ENCODE data around the gene SSU72.

The SSU72 gene

DNA sequence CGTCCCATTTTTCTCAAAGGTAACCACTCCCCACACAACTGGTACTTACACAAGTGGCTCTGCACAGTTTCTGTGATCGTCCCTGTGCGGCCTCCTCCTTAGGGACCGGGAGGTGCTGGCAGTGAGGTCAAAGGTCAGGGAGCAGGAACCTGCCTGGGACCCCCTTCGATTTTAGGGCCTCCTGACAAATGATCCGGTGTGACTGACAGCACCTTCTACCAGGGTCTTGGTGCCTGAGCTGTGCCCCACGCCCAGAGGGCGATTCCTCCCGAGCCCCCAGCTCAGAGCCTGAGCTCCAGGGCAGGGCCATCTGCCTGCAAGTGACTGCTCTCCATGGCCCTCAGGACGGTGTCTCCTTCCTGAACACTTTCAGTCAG, 22.4 kb downstream of the SSU72 start:
- no peaks in the 10 kb centered on the region for H3K4me1 ChIP-seq (ENCODE audit: control insufficient read depth, low read depth, low read length)
- no peak overlapping the region for H3K27ac ChIP-seq (ENCODE audit: low read length)
- no peaks in the 10 kb centered on the region for H3K27me3 ChIP-seq (ENCODE audit: control insufficient read depth, insufficient read depth, low read length)
- no peak overlapping the region for H3K4me3 ChIP-seq (ENCODE audit: low read length)
- no peaks in the 10 kb centered on the region for H3K36me3 ChIP-seq (ENCODE audit: control insufficient read depth, low read depth, low read length)
- no peak overlapping the region for H3K9ac ChIP-seq (ENCODE audit: low read length)
- no peaks in the 10 kb centered on the region for H3K9me3 ChIP-seq (ENCODE audit: control insufficient read depth, low read depth, low read length)

DNA sequence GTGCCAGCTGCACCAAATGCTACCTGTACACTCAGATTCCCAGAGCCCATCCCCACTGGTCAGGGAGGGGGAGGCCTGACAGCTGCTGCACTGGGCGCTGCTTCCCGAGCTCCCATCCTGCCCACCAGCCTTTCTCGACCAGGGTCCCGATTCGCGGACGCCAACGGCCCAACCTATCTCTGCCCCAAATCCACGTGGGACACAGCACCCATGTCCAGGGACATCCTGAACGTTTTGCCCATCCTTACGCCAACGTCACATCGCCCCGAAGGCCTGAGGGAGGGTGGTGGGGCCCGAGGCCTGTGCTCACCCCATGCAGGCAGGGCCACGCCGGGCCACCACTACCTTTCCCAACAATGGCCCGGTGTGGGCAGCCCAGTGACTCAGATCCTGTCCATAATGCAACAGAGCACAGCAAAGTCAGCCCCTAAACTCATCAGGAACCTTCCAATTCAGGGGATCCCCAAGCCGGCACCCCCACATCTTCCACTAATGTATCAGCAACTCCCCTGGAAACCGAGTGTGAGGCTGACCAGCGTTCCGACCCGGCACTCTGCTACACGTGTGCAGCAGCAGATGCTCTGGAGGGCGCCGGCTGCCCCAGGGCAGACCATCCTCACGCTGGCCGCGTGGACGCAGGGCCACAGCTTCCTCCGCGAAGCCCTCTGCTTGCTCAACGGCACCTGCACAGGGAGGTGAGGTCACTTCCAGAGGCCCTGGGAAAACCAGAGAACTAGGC, 23.0 kb downstream of the SSU72 start:
- Histone ChIP-seq H3K4me3 (ENCODE audit: low read length) (no peak overlapping the region), H3K27ac (ENCODE audit: low read length) (peak overlapping the region; percentile 24), H3K9me3 (ENCODE audit: control insufficient read depth, low read depth, low read length) (no peaks in the 10 kb centered on the region), H3K9ac (ENCODE audit: low read length) (no peak overlapping the region), H3K4me1 (ENCODE audit: control insufficient read depth, low read depth, low read length) (no peaks in the 10 kb centered on the region), H3K36me3 (ENCODE audit: control insufficient read depth, low read depth, low read length) (no peaks in the 10 kb centered on the region), H3K27me3 (ENCODE audit: control insufficient read depth, insufficient read depth, low read length) (no peaks in the 10 kb centered on the region)

DNA sequence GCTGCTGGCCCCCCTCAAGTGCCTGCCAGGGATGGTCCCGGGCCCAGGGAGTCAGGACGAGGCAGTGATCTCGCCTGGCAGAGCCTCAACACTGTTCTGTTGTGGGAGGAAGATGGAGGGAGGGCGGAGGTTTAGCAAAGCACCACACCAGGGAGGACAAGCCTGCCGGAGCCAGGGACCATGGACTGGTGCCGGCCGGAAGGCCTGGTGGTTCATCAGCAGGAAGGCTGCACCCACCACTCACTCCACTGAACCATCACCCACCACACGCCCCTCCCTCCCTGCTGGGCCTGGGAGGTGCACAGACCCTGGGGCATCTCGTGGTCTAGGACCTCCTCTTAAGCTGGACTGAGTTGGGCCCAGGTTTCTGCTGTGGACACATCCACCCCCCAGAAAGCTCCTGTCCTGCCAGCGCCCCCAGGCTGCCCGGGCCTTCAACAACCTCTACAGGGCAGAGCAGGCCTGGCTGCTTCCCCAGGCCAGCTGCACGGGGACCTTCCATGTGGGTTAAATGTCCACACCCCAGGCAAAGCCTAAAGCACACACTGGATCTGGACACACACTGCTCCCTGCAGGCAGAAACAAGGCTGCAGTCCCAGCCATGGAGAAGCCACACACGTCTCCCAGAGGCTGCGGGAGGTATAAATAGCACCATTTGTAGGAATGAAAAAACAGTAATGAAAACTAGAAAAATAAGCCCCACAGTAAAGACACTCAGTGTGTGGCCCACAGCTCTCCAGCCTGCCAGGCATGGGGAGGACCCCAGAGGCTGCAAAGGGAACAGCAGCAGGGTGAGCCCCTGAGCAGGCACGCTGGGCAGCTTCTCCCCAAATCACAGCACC, 23.9 kb downstream of the SSU72 start:
- H3K27me3 ChIP-seq (ENCODE audit: control insufficient read depth, insufficient read depth, low read length), result no peaks in the 10 kb centered on the region
- H3K27ac ChIP-seq (ENCODE audit: low read length), result no peak overlapping the region
- no peak overlapping the region for H3K9ac ChIP-seq (ENCODE audit: low read length)
- H3K36me3 ChIP-seq (ENCODE audit: control insufficient read depth, low read depth, low read length), result no peaks in the 10 kb centered on the region
- H3K4me1 ChIP-seq (ENCODE audit: control insufficient read depth, low read depth, low read length), result no peaks in the 10 kb centered on the region
- no peaks in the 10 kb centered on the region for H3K9me3 ChIP-seq (ENCODE audit: control insufficient read depth, low read depth, low read length)
- no peak overlapping the region for H3K4me3 ChIP-seq (ENCODE audit: low read length)

DNA sequence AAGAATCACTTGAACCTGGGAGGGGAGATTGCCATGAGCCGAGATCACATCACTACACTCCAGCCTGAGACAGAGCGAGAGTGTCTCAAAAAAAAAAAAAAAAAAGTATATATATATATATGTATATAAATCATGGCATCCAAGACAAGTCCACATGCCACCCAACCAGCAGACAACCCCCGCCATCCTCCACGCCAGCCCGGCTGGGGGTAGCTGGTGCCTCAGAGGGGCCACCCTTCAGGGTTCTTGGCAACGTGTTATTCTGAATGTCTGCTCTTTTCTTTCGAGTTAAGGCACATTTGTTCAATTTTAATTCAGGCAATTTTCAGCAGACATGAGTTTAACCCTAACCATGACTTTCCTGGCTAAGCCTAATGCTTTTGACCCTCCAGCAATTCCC, 24.6 kb downstream of the SSU72 start:
- Histone ChIP-seq H3K9ac (ENCODE audit: low read length) (no peak overlapping the region), H3K27me3 (ENCODE audit: control insufficient read depth, insufficient read depth, low read length) (no peaks in the 10 kb centered on the region), H3K4me1 (ENCODE audit: control insufficient read depth, low read depth, low read length) (no peaks in the 10 kb centered on the region), H3K9me3 (ENCODE audit: control insufficient read depth, low read depth, low read length) (no peaks in the 10 kb centered on the region), H3K27ac (ENCODE audit: low read length) (no peak overlapping the region), H3K36me3 (ENCODE audit: control insufficient read depth, low read depth, low read length) (no peaks in the 10 kb centered on the region), H3K4me3 (ENCODE audit: low read length) (no peak overlapping the region)

GRCh38 chr1:1548591-1548990, 26.1 kb downstream of the SSU72 start:
- Histone ChIP-seq H3K36me3 (ENCODE audit: control insufficient read depth, low read depth, low read length) (no peaks in the 10 kb centered on the region), H3K4me1 (ENCODE audit: control insufficient read depth, low read depth, low read length) (no peaks in the 10 kb centered on the region), H3K9ac (ENCODE audit: low read length) (no peak overlapping the region), H3K4me3 (ENCODE audit: low read length) (no peak overlapping the region), H3K27me3 (ENCODE audit: control insufficient read depth, insufficient read depth, low read length) (no peaks in the 10 kb centered on the region), H3K27ac (ENCODE audit: low read length) (no peak overlapping the region), H3K9me3 (ENCODE audit: control insufficient read depth, low read depth, low read length) (no peaks in the 10 kb centered on the region)

GRCh38 chr1:1547476-1547875, 27.2 kb downstream of the SSU72 start:
- Histone ChIP-seq H3K27me3 (ENCODE audit: control insufficient read depth, insufficient read depth, low read length) (no peaks in the 10 kb centered on the region), H3K4me3 (ENCODE audit: low read length) (no peak overlapping the region), H3K4me1 (ENCODE audit: control insufficient read depth, low read depth, low read length) (no peaks in the 10 kb centered on the region), H3K27ac (ENCODE audit: low read length) (no peak overlapping the region), H3K36me3 (ENCODE audit: control insufficient read depth, low read depth, low read length) (peaks cover 4% of the 10 kb centered on the region), H3K9ac (ENCODE audit: low read length) (no peak overlapping the region), H3K9me3 (ENCODE audit: control insufficient read depth, low read depth, low read length) (no peaks in the 10 kb centered on the region)

GRCh38 chr1:1547011-1547410, 27.7 kb downstream of the SSU72 start:
- no peaks in the 10 kb centered on the region for H3K4me1 ChIP-seq (ENCODE audit: control insufficient read depth, low read depth, low read length)
- peaks cover 4% of the 10 kb centered on the region for H3K36me3 ChIP-seq (ENCODE audit: control insufficient read depth, low read depth, low read length)
- H3K9ac ChIP-seq (ENCODE audit: low read length), result no peak overlapping the region
- H3K4me3 ChIP-seq (ENCODE audit: low read length), result no peak overlapping the region
- H3K27ac ChIP-seq (ENCODE audit: low read length), result no peak overlapping the region
- H3K27me3 ChIP-seq (ENCODE audit: control insufficient read depth, insufficient read depth, low read length), result no peaks in the 10 kb centered on the region
- H3K9me3 ChIP-seq (ENCODE audit: control insufficient read depth, low read depth, low read length), result no peaks in the 10 kb centered on the region

DNA sequence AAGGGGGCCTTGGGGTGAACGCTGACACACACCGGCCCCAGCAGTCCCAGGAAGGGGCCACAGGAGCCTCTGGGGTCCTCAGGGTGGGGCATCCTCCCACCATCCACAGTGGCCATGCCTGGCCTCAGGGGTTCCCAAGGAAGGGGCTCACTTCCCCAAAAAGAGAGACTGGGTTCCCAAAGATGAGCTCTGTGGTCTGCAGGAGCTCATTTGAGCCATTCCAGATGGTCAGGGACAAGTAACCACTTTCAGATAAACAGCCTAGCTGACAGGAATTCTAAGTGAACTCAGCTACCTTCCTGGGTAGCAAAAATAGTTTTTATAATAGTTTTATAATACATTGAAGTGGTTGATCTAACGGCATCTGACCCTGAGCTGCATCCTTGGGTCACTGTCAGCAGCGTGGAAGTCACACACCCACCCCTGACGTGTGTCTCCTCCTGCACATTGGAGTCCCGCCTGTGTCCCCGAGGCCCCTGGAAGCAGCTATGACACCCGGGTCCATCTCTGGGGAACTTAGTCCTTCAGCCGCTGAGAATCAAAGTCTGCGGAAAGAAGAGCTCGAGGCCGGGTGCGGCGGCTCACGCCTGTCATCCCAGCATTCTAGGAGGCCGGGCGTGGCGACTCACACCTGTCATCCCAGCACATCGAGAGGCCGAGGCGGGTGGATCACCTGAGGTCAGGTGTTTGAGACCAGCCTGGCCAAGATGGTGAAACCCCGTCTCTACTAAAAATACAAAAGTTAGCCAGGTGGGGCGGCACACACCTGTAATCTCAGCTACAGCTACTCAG, 28.5 kb downstream of the SSU72 start:
- Histone ChIP-seq H3K27ac (ENCODE audit: low read length) (no peak overlapping the region), H3K4me1 (ENCODE audit: control insufficient read depth, low read depth, low read length) (no peaks in the 10 kb centered on the region), H3K4me3 (ENCODE audit: low read length) (no peak overlapping the region), H3K9ac (ENCODE audit: low read length) (no peak overlapping the region), H3K9me3 (ENCODE audit: control insufficient read depth, low read depth, low read length) (no peaks in the 10 kb centered on the region), H3K27me3 (ENCODE audit: control insufficient read depth, insufficient read depth, low read length) (no peaks in the 10 kb centered on the region), H3K36me3 (ENCODE audit: control insufficient read depth, low read depth, low read length) (peaks cover 10% of the 10 kb centered on the region)

- H3K9ac ChIP-seq (ENCODE audit: low read length), result no peak overlapping the region
- no peaks in the 10 kb centered on the region for H3K4me1 ChIP-seq (ENCODE audit: control insufficient read depth, low read depth, low read length)
- no peak overlapping the region for H3K27ac ChIP-seq (ENCODE audit: low read length)
- H3K4me3 ChIP-seq (ENCODE audit: low read length), result no peak overlapping the region
- peaks cover 10% of the 10 kb centered on the region for H3K36me3 ChIP-seq (ENCODE audit: control insufficient read depth, low read depth, low read length)
- H3K27me3 ChIP-seq (ENCODE audit: control insufficient read depth, insufficient read depth, low read length), result no peaks in the 10 kb centered on the region
- H3K9me3 ChIP-seq (ENCODE audit: control insufficient read depth, low read depth, low read length), result no peaks in the 10 kb centered on the region
Observed at GRCh38 chr1:1544544-1544943, 30.1 kb downstream of the SSU72 start.

DNA sequence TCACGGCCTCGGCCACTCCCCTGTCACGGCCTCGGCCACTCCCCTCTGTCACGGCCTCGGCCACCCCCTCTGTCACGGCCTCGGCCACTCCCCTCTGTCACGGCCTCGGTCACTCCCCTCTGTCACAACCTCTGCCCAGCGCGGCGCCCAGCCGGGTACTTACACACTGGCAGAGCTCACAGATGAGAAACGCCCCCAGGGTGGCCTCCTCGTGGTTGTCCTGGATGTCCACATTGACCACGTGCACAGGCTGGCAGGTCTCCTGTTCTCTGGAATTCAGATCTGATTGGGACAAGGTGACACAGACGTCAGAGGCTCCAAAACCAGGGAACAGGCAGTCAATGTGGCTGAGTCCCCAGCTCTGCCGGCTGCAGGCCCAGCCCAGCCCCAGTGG, 31.0 kb downstream of the SSU72 start:
- Histone ChIP-seq H3K9me3 (ENCODE audit: control insufficient read depth, low read depth, low read length) (no peaks in the 10 kb centered on the region), H3K27ac (ENCODE audit: low read length) (no peak overlapping the region), H3K9ac (ENCODE audit: low read length) (no peak overlapping the region), H3K36me3 (ENCODE audit: control insufficient read depth, low read depth, low read length) (peaks cover 10% of the 10 kb centered on the region), H3K4me3 (ENCODE audit: low read length) (no peak overlapping the region), H3K27me3 (ENCODE audit: control insufficient read depth, insufficient read depth, low read length) (no peaks in the 10 kb centered on the region), H3K4me1 (ENCODE audit: control insufficient read depth, low read depth, low read length) (no peaks in the 10 kb centered on the region)

DNA sequence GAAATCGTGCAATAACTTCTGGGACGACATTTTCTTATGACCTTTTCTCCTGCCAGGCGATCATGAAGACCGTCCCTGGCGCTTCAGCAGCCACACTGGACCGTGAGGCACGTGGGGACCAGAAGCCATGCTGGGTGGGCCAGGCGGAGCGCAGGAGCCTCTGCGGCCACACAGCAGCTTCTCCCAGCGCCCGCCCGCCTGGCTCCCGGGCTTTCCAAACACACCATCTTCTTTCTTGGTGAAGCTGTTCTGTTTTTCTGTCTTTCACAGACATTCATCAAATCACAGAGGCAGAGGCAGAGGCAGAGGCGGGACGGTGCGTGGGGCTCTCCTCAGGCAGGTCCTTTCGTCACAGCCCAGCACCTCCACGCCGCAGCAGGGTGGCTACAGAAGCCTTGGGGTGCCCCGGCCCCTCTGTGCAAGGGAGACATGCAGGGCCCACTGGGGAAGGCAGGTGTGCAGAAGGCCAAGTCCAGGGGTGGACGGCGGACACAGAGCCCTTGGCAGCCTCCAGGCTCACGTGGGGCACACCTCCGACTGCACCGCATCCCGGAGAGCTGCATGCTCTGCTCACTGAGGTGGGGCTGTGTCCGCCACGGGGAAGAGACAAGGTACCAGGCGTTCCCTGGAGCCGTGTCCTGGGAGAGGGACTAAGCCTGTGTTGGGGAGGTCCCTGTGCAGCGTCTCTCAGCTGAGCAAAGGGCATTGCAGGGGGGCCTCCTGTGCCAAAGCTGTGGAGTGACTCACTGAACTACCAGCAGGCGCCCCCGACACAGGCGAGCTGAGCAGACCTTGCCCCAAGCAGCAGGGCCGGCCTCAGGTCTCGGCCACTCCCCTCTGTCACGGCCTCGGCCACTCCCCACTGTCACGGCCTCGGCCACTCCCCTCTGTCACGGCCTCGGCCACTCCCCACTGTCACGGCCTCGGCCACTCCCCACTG, 31.6 kb downstream of the SSU72 start:
- H3K27ac ChIP-seq (ENCODE audit: low read length), result no peak overlapping the region
- H3K27me3 ChIP-seq (ENCODE audit: control insufficient read depth, insufficient read depth, low read length), result no peaks in the 10 kb centered on the region
- H3K9me3 ChIP-seq (ENCODE audit: control insufficient read depth, low read depth, low read length), result no peaks in the 10 kb centered on the region
- H3K4me1 ChIP-seq (ENCODE audit: control insufficient read depth, low read depth, low read length), result no peaks in the 10 kb centered on the region
- H3K36me3 ChIP-seq (ENCODE audit: control insufficient read depth, low read depth, low read length), result peaks cover 10% of the 10 kb centered on the region
- H3K4me3 ChIP-seq (ENCODE audit: low read length), result no peak overlapping the region
- no peak overlapping the region for H3K9ac ChIP-seq (ENCODE audit: low read length)

Data from iPS-18a (cell line).